ENCODE data around the gene MAP3K19. TPM values are rescaled to one million over a fixed set of nuclear protein-coding genes. Genes with fewer than 3 reads are reported as not detected.

MAP3K19 gene
- total and polyA plus RNA-seq, 11 donors, result not detected

- 73 to 85% (median 83%) methylated on average over 10 of the region's 10 CpGs for WGBS, 4 donors
These were observed 36.9 kb downstream of the MAP3K19 start for GRCh38 chr2:135010200-135010942.

GRCh38 chr2:135009339-135009738 is 37.9 kb downstream of the MAP3K19 start:
- DNase-seq (no peak), ATAC-seq (no peak)
- intact Hi-C loops (cut with DNase I), result loop anchor here in 3 of 10 donors (10.0 kb wide), 3 partner anchors 115 to 595 kb away; no protein-coding TSS in a partner anchor
- peaks cover 0 to 3% (median 0%) of the 10 kb centered on the region in 12 donors for H3K4me1 ChIP-seq
- no peaks in the 10 kb centered on the region for H3K9me3 ChIP-seq
- 93 to 96% (median 94%) methylated on average over 1 of the region's 1 CpG for WGBS, 4 donors
- H3K27me3 ChIP-seq, result peaks cover 0 to 30% (median 5%) of the 10 kb centered on the region in 9 donors
- no peak overlapping the region for H3K27ac ChIP-seq
- TF ChIP-seq POLR2A (IDR thresholded peaks at IDR 0.05) (no peak), CTCF (IDR thresholded peaks at IDR 0.05) (no peak)
- H3K36me3 ChIP-seq, result no peaks in the 10 kb centered on the region
- H3K4me3 ChIP-seq, result no peak overlapping the region

More at GRCh38 chr2:135010200-135010942, 36.9 kb downstream of the MAP3K19 start:
- Histone ChIP-seq H3K27ac (no peak overlapping the region), H3K4me1 (no peaks in the 10 kb centered on the region), H3K4me3 (no peak overlapping the region), H3K9me3 (no peaks in the 10 kb centered on the region), H3K36me3 (no peaks in the 10 kb centered on the region), H3K27me3 (peaks cover 0 to 25% (median 0%) of the 10 kb centered on the region in 9 donors)
- TF ChIP-seq POLR2A (IDR thresholded peaks at IDR 0.05), result no peak
- no peak for TF ChIP-seq CTCF (IDR thresholded peaks at IDR 0.05)
- no peak for DNase-seq
- intact Hi-C loops (cut with DNase I), result no loop called here
- no peak for ATAC-seq

GRCh38 chr2:135005753-135006152 is 41.5 kb downstream of the MAP3K19 start:
- intact Hi-C loops (cut with DNase I), result loop anchor here in 5 of 10 donors (2.0 to 10.0 kb wide), 5 partner anchors 119 to 705 kb away; no protein-coding TSS in a partner anchor

More at GRCh38 chr2:135005753-135006152, 41.5 kb downstream of the MAP3K19 start:
- Histone ChIP-seq H3K4me3 (no peak overlapping the region), H3K27ac (no peak overlapping the region), H3K27me3 (peaks cover 0 to 31% (median 5%) of the 10 kb centered on the region in 9 donors), H3K36me3 (no peaks in the 10 kb centered on the region), H3K4me1 (peaks cover 0 to 7% (median 0%) of the 10 kb centered on the region in 12 donors), H3K9me3 (no peaks in the 10 kb centered on the region)
- no peak for ATAC-seq
- DNase-seq, result no peak
- TF ChIP-seq CTCF (IDR thresholded peaks at IDR 0.05), result no peak
- WGBS, 4 donors, result 54 to 62% (median 60%) methylated on average over 3 of the region's 3 CpGs

Measured in heart left ventricle (tissue), 16 donors.